H1 (cell line): ENCODE measurements around the gene RHD. TPM values are rescaled to one million over a fixed set of nuclear protein-coding genes. Genes with fewer than 3 reads are reported as not detected.

Experiments
- CTCF ChIA-PET: fragments of 300-600 bp; sonication (Branson Sonifier 250); formaldehyde crosslinking; loops from one replicate; lab custom pipeline; 2021; ENCODE audit not compliant: partially characterized antibody; lab: Charles Lee
- POLR2A ChIA-PET: fragments of 300-600 bp; sonication (Branson Sonifier 250); formaldehyde crosslinking; loops from one replicate; lab custom pipeline; 2021; ENCODE audit warnings: inconsistent platforms; ENCODE audit not compliant: partially characterized antibody; lab: Charles Lee
- DNase-seq, 2 experiments: peaks; one replicate each; pipeline versions ENCODE4 v3.0.0 to v3.0.0-alpha.2; 2010 to 2022; ENCODE audit warnings: low spot score in 2 of 2, low read depth in 1 of 2, mixed read lengths in 1 of 2
- FAIRE-seq: peaks from 2 replicates; lab custom pipeline; 2011; peaks lifted over from hg19 to GRCh38; lab: Jason Lieb, UNC
- H2AFZ ChIP-seq: 2 replicates; pipeline ENCODE4 v1.8.1; 2012; ENCODE audit warnings: low read length, inconsistent platforms
- H2AK5ac ChIP-seq: 2 replicates; pipeline ENCODE4 v1.6.1; 2013; ENCODE audit warnings: low read depth, low read length
- H2BK120ac ChIP-seq: replicated peaks from 2 replicates; pipeline ENCODE3; 2013; ENCODE audit warnings: low read depth, low read length, inconsistent platforms
- H2BK12ac ChIP-seq: 2 replicates; pipeline ENCODE4 v1.6.1; 2013; ENCODE audit warnings: low read depth, low read length
- H2BK15ac ChIP-seq: 2 replicates; pipeline ENCODE4 v1.6.1; 2013; ENCODE audit warnings: low read length
- H2BK20ac ChIP-seq: 2 replicates; pipeline ENCODE4 v1.6.1; 2013; ENCODE audit warnings: low read length
- H2BK5ac ChIP-seq: 2 replicates; pipeline ENCODE4 v1.6.1; 2013; ENCODE audit warnings: low read depth, low read length
- H3K14ac ChIP-seq: 2 replicates; pipeline ENCODE4 v1.6.1; 2013; ENCODE audit warnings: inconsistent platforms; ENCODE audit not compliant: insufficient read length
- H3K18ac ChIP-seq: 2 replicates; pipeline ENCODE4 v1.6.1; 2013; ENCODE audit warnings: low read length; ENCODE audit errors: extremely low read depth
- H3K23ac ChIP-seq: 2 replicates; pipeline ENCODE4 v1.6.1; 2013; ENCODE audit warnings: inconsistent platforms; ENCODE audit not compliant: insufficient read length
- H3K23me2 ChIP-seq: 2 replicates; pipeline ENCODE4 v1.6.1; 2013; ENCODE audit warnings: low read depth, low read length
- H3K27ac ChIP-seq: 2 replicates; pipeline ENCODE4 v1.6.1; 2011; ENCODE audit warnings: low read depth, low read length, inconsistent platforms
- H3K27me3 ChIP-seq, 4 experiments: replicated peaks in 1 of 4; 1 replicate in 1 of 4; 2 replicates in 3 of 4; pipeline versions ENCODE4 v1.6.1 to v1.8.1; 2011 to 2013; ENCODE audit warnings: low read length in 3 of 4, mild to moderate bottlenecking in 3 of 4, inconsistent platforms in 2 of 4, mixed read lengths in 2 of 4, moderate library complexity in 1 of 4; ENCODE audit not compliant: control insufficient read depth in 3 of 4, insufficient read depth in 3 of 4; ENCODE audit errors: extremely low read depth in 1 of 4
- H3K36me3 ChIP-seq, 4 experiments: 2 replicates each; pipeline versions ENCODE4 v1.6.1 to v1.8.1; 2011 to 2013; ENCODE audit warnings: mild to moderate bottlenecking in 4 of 4, low read length in 3 of 4, moderate library complexity in 2 of 4, control low read depth in 1 of 4, inconsistent platforms in 1 of 4; ENCODE audit not compliant: insufficient read depth in 4 of 4, control insufficient read depth in 2 of 4
- H3K4ac ChIP-seq: replicated peaks from 2 replicates; pipeline ENCODE3; 2013; ENCODE audit warnings: low read length, low read depth, mixed read lengths, inconsistent platforms; ENCODE audit not compliant: insufficient read length
- H3K4me1 ChIP-seq, 4 experiments: replicated peaks in 1 of 4; 1 replicate in 1 of 4; 2 replicates in 3 of 4; pipeline versions ENCODE4 v1.6.1 to v1.8.1; 2011 to 2013; ENCODE audit warnings: low read length in 3 of 4, inconsistent platforms in 2 of 4, mixed read lengths in 1 of 4; ENCODE audit not compliant: insufficient read depth in 4 of 4, control insufficient read depth in 3 of 4
- H3K4me2 ChIP-seq, 2 experiments: 2 replicates each; pipeline versions ENCODE4 v1.6.1 to v1.8.1; 2011 to 2013; ENCODE audit warnings: low read depth in 2 of 2, low read length in 2 of 2, control low read depth in 1 of 2, inconsistent platforms in 1 of 2, mild to moderate bottlenecking in 1 of 2; ENCODE audit not compliant: insufficient read depth in 1 of 2
- H3K4me3 ChIP-seq, 4 experiments: fragments of 200-600, 300-600 bp in 1 of 4; sonication (generic), shearing (Covaris generic), sonication (Bioruptor Twin) in 1 of 4; 2 replicates each; pipeline versions ENCODE4 v1.5.1 to v1.8.1; 2011 to 2016; ENCODE audit warnings: low read length in 4 of 4, low read depth in 3 of 4, control low read depth in 2 of 4, inconsistent platforms in 2 of 4, mild to moderate bottlenecking in 2 of 4, mixed read lengths in 1 of 4, moderate library complexity in 1 of 4; ENCODE audit not compliant: insufficient read depth in 2 of 4; ENCODE audit errors: extremely low read depth in 1 of 4
- H3K56ac ChIP-seq: replicated peaks from 2 replicates; pipeline ENCODE3; 2013; ENCODE audit warnings: low read depth, mild to moderate bottlenecking, mixed read lengths, low read length, inconsistent platforms; ENCODE audit not compliant: insufficient read length
- H3K79me1 ChIP-seq: 2 replicates; pipeline ENCODE4 v1.6.1; 2013; ENCODE audit warnings: low read depth, low read length, control low read depth
- H3K79me2 ChIP-seq, 2 experiments: 2 replicates each; pipeline versions ENCODE4 v1.6.1 to v1.8.1; 2012 to 2013; ENCODE audit warnings: low read length in 2 of 2, mild to moderate bottlenecking in 2 of 2, inconsistent platforms in 1 of 2; ENCODE audit not compliant: insufficient read depth in 2 of 2, control insufficient read depth in 1 of 2
- H3K9ac ChIP-seq, 4 experiments: replicated peaks in 1 of 4; 1 replicate in 1 of 4; 2 replicates in 3 of 4; pipeline versions ENCODE4 v1.6.1 to v1.8.1; 2011 to 2013; ENCODE audit warnings: low read depth in 3 of 4, low read length in 3 of 4, control low read depth in 2 of 4, mild to moderate bottlenecking in 2 of 4, moderate library complexity in 2 of 4, inconsistent platforms in 1 of 4; ENCODE audit errors: extremely low read depth in 1 of 4
- H3K9me3 ChIP-seq, 2 experiments: 2 replicates each; pipeline versions ENCODE4 v1.6.1 to v1.8.1; 2012 to 2013; ENCODE audit warnings: mild to moderate bottlenecking in 2 of 2, moderate library complexity in 2 of 2, control low read depth in 1 of 2, inconsistent platforms in 1 of 2, low read depth in 1 of 2, low read length in 1 of 2, mixed read lengths in 1 of 2; ENCODE audit not compliant: insufficient read depth in 2 of 2
- H4K20me1 ChIP-seq, 2 experiments: replicated peaks in 1 of 2; 2 replicates each; pipeline versions ENCODE3 to v1.8.1; 2011 to 2013; ENCODE audit warnings: inconsistent platforms in 2 of 2, low read length in 2 of 2, mild to moderate bottlenecking in 1 of 2; ENCODE audit not compliant: insufficient read depth in 2 of 2, control insufficient read depth in 1 of 2
- H4K5ac ChIP-seq: 2 replicates; pipeline ENCODE4 v1.6.1; 2013; ENCODE audit warnings: low read length, low read depth, mixed read lengths, inconsistent platforms; ENCODE audit not compliant: insufficient read length
- H4K8ac ChIP-seq: 2 replicates; pipeline ENCODE4 v1.8.0; 2013; ENCODE audit warnings: mild to moderate bottlenecking, moderate library complexity, low read length, inconsistent platforms; ENCODE audit not compliant: insufficient read depth; ENCODE audit errors: extremely low read depth
- H4K91ac ChIP-seq: replicated peaks from 2 replicates; pipeline ENCODE3; 2013; ENCODE audit warnings: low read length, mixed read lengths, inconsistent platforms; ENCODE audit not compliant: insufficient read length
- CREB1 ChIP-seq: IDR thresholded peaks from 2 replicates; pipeline ENCODE4 v1.6.1; 2012; ENCODE audit warnings: inconsistent platforms
- CTBP2 ChIP-seq: IDR thresholded peaks from 2 replicates; pipeline ENCODE4 v1.7.0; 2011; ENCODE audit warnings: borderline replicate concordance, mild to moderate bottlenecking, moderate library complexity, mixed read lengths, low read length; ENCODE audit not compliant: insufficient read depth, insufficient read length
- GABPA ChIP-seq: IDR thresholded peaks from 2 replicates; pipeline ENCODE4 v1.6.1; 2011; ENCODE audit warnings: mild to moderate bottlenecking, low read length, moderate library complexity, borderline replicate concordance; ENCODE audit not compliant: insufficient read depth
- SUZ12 ChIP-seq: fragments of 200-600 bp; sonication (generic); IDR thresholded peaks from 2 replicates; pipeline ENCODE4 v1.6.1; 2012; ENCODE audit warnings: mild to moderate bottlenecking, inconsistent platforms, low read length, moderate library complexity, mixed read lengths
- whole genome bisulfite sequencing, 2 experiments: shearing (Covaris generic) in 1 of 2; methylation state at CpG; one replicate each; pipeline versions ENCODE4 v1.1.6 to v1.1.7; 2013 to 2015; ENCODE audit warnings: low lambda C conversion rate in 2 of 2, mixed read lengths in 2 of 2, inconsistent platforms in 1 of 2, low coverage in 1 of 2, missing lambda C conversion rate in 1 of 2; ENCODE audit not compliant: insufficient replicate concordance in 2 of 2, insufficient coverage in 1 of 2, insufficient read length in 1 of 2; ENCODE audit errors: extremely low coverage in 1 of 2, missing lambda C conversion rate in 1 of 2; 5-methylcytosine and 5-hydroxymethylcytosine counted together
- polyA plus RNA-seq, 7 experiments: library from polyadenylated mRNA; depleted of rRNA in 3 of 7; stranded (reverse) in 5 of 7; unstranded in 2 of 7; fragments of >200 nt in 5 of 7; fragments of 200-250 nt in 2 of 7; gene quantifications; 1 replicate in 5 of 7; 2 replicates in 1 of 7; 4 replicates in 1 of 7; pipeline versions ENCODE4 v1.2.1 to v1.2.3, GENCODE V29; 2011 to 2013; ENCODE audit warnings: missing spikeins in 2 of 7, mixed read lengths in 2 of 7
- total RNA-seq: library from RNA; stranded (reverse); fragmentation: NEBNext Ultra II Directional; extraction: Animal tissue kit (Norgen Biotek cat#: 25700); gene quantifications from 2 replicates; pipeline ENCODE4 v1.2.1, GENCODE V29; 2021

RHD gene
- total and polyA plus RNA-seq, 2 of the 8 experiments (the other 6 are each of a cell fraction or from before 2014, with no cell fraction given): 0.21 TPM; not detected in 1

GRCh38 chr1:25342846-25343245, 70.5 kb downstream of the RHD start:
- Histone ChIP-seq H4K5ac (no peak overlapping the region), H3K4me3 (no peak overlapping the region), H3K79me2 (peaks cover 0 to 60% of the 10 kb centered on the region in 2 experiments; a peak in 2 of 4 replicates), H3K14ac (no peak overlapping the region), H2BK5ac (no peak overlapping the region), H2BK20ac (no peak overlapping the region), H3K23me2 (no peaks in the 10 kb centered on the region), H2BK120ac (no peak overlapping the region), H4K91ac (no peak overlapping the region), H3K4ac (no peak overlapping the region), H3K27ac (no peak overlapping the region), H4K8ac (no peak overlapping the region), H2BK15ac (no peak overlapping the region), H2BK12ac (no peak overlapping the region), H2AFZ (no peak overlapping the region), H3K36me3 (peaks cover 0 to 16% (median 7%) of the 10 kb centered on the region in 4 experiments; a peak in 4 of 8 replicates), H4K20me1 (peaks cover 3% of the 10 kb centered on the region in 2 experiments), H3K56ac (no peak overlapping the region), H3K27me3 (no peaks in the 10 kb centered on the region), H3K18ac (no peak overlapping the region), H3K9me3 (no peaks in the 10 kb centered on the region), H3K4me2 (no peak overlapping the region), H3K4me1 (peaks cover 0 to 3% (median 0%) of the 10 kb centered on the region in 4 experiments; a peak in 1 of 7 replicates), H3K23ac (no peak overlapping the region), H2AK5ac (no peak overlapping the region), H3K9ac (no peak overlapping the region), H3K79me1 (no peaks in the 10 kb centered on the region)
- ChIA-PET CTCF (interaction anchor here (0.6 to 1.6 kb wide), 2 partner anchors 11 to 145 kb away, joined by 3 to 5 read pairs; no protein-coding TSS in a partner anchor), POLR2A (no interaction called here)
- 93% methylated on average over 1 of the region's 1 CpG; no CpG with 5 or more reads in 1 of the 2 experiments for WGBS, 2 experiments
- DNase-seq: no peak
- no peak for FAIRE-seq
- TF ChIP-seq GABPA (no peak), CREB1 (no peak), SUZ12 (no peak), CTBP2 (no peak)
